ENCODE data around the gene ARHGAP32. TPM values are rescaled to one million over a fixed set of nuclear protein-coding genes. Genes with fewer than 3 reads are reported as not detected.
A peak's percentile ranks its signal among the peaks of the same experiment; 100 is the strongest.

ARHGAP32 gene
- total and polyA plus RNA-seq, 10 donors: 0.53 to 17.0 (median 10.2) TPM

DNA sequence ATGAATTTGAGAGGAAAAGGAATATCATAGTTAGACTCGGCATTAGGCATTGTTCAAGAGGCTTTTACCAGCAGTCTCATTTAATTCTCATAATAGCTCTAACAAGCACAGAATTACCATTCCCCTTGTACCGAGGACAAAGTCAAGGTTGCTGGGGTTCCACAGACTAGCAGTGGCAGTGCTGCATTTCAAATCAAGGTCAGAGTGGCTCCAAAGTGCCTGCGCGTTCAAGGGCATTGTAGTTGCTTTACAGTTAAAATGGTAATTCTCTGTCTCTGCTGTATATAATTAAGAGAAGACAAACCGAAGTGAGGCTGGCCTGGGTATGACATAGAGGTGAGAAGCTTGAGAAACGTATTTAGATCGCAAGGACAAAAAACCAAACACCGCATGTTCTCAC lies 209.1 kb downstream of the ARHGAP32 start:
- TF ChIP-seq POLR2AphosphoS5 (IDR thresholded peaks at IDR 0.05) (no peak), POLR2A (IDR thresholded peaks at IDR 0.05) (no peak)
- TF ChIP-seq, protein P1, sequence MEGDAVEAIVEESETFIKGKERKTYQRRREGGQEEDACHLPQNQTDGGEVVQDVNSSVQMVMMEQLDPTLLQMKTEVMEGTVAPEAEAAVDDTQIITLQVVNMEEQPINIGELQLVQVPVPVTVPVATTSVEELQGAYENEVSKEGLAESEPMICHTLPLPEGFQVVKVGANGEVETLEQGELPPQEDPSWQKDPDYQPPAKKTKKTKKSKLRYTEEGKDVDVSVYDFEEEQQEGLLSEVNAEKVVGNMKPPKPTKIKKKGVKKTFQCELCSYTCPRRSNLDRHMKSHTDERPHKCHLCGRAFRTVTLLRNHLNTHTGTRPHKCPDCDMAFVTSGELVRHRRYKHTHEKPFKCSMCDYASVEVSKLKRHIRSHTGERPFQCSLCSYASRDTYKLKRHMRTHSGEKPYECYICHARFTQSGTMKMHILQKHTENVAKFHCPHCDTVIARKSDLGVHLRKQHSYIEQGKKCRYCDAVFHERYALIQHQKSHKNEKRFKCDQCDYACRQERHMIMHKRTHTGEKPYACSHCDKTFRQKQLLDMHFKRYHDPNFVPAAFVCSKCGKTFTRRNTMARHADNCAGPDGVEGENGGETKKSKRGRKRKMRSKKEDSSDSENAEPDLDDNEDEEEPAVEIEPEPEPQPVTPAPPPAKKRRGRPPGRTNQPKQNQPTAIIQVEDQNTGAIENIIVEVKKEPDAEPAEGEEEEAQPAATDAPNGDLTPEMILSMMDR (IDR thresholded peaks at IDR 0.05 in 8 of 11, conservative IDR thresholded peaks at IDR 0.05 in 3 of 11): no peak
- H3K4me1 ChIP-seq: no peaks in the 10 kb centered on the region

DNA sequence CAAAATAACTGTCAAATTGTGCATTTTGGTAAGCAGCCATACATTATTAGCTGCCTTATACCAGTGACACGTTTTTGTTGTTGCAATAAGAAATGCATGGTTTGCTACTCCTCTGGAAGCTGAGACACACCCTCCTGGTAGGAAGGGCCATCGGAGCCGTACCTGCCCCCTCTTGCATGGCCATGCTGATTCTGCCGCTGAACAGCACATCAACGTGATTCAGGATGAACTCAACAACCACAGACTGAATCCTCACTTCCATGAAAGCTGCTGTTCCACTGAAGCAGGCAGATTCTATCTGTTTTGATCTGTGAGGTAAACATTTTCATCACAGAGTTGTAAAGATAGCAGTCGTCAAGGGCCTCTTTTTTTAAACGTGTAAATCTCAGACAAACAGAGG lies 210.9 kb downstream of the ARHGAP32 start:
- intact Hi-C loops (cut with DNase I; ENCODE audit: low total_unique reads): no loop called here
- no peaks in the 10 kb centered on the region for H3K4me1 ChIP-seq
- H3K27me3 ChIP-seq (replicated peaks in 1 of 7): no peaks in the 10 kb centered on the region
- H3K9me3 ChIP-seq: no peaks in the 10 kb centered on the region
- DNase-seq: no peak
- H3K36me3 ChIP-seq: peaks cover 0 to 30% (median 0%) of the 10 kb centered on the region in 6 donors
- H3K4me3 ChIP-seq: no peak overlapping the region
- TF ChIP-seq POLR2A (IDR thresholded peaks at IDR 0.05): no peak
- TF ChIP-seq POLR2AphosphoS5 (IDR thresholded peaks at IDR 0.05): no peak
- TF ChIP-seq, protein P1 (IDR thresholded peaks at IDR 0.05 in 8 of 11, conservative IDR thresholded peaks at IDR 0.05 in 3 of 11): no peak
- no peak overlapping the region for H3K27ac ChIP-seq
- 72 to 88% (median 81%) methylated on average over 7 of the region's 7 CpGs for WGBS, 5 donors

More for the DNA sequence above, 209.1 kb downstream of the ARHGAP32 start:
- H3K9me3 ChIP-seq: no peaks in the 10 kb centered on the region
- WGBS, 5 donors: 69 to 86% (median 73%) methylated on average over 8 of the region's 8 CpGs
- H3K27me3 ChIP-seq (replicated peaks in 1 of 7): no peaks in the 10 kb centered on the region
- intact Hi-C loops (cut with DNase I; ENCODE audit: low total_unique reads): no loop called here
- peak overlapping the region in 4 of 8 donors; percentile 37 to 55 (median 44) for H3K27ac ChIP-seq
- peaks cover 0 to 15% (median 0%) of the 10 kb centered on the region in 6 donors for H3K36me3 ChIP-seq
- no peak for DNase-seq
- no peak overlapping the region for H3K4me3 ChIP-seq

- 90 to 93% (median 92%) methylated on average over 13 of the region's 13 CpGs for WGBS, 5 donors
- peaks cover 0 to 64% (median 28%) of the 10 kb centered on the region in 6 donors for H3K36me3 ChIP-seq
- no peak overlapping the region for H3K4me3 ChIP-seq
- H3K27me3 ChIP-seq (replicated peaks in 1 of 7): no peaks in the 10 kb centered on the region
- peaks cover 0 to 5% (median 2%) of the 10 kb centered on the region in 6 donors for H3K4me1 ChIP-seq
- intact Hi-C loops (cut with DNase I; ENCODE audit: low total_unique reads): no loop called here
- TF ChIP-seq, protein P1 (IDR thresholded peaks at IDR 0.05 in 8 of 11, conservative IDR thresholded peaks at IDR 0.05 in 3 of 11): no peak
- TF ChIP-seq POLR2AphosphoS5 (IDR thresholded peaks at IDR 0.05): no peak
- no peak for TF ChIP-seq POLR2A (IDR thresholded peaks at IDR 0.05)
- no peak overlapping the region for H3K27ac ChIP-seq
- no peak for DNase-seq
- no peaks in the 10 kb centered on the region for H3K9me3 ChIP-seq
These were observed 221.4 kb downstream of the ARHGAP32 start for GRCh38 chr11:128970598-128971190.

GRCh38 chr11:128968916-128969315 lies 223.2 kb downstream of the ARHGAP32 start:
- intact Hi-C loops (cut with DNase I; ENCODE audit: low total_unique reads): no loop called here
- no peak for DNase-seq
- Histone ChIP-seq H3K9me3 (no peaks in the 10 kb centered on the region), H3K4me1 (peaks cover 0 to 23% (median 17%) of the 10 kb centered on the region in 6 donors), H3K4me3 (no peak overlapping the region), H3K27me3 (replicated peaks in 1 of 7) (no peaks in the 10 kb centered on the region), H3K36me3 (peaks cover 0 to 51% (median 20%) of the 10 kb centered on the region in 6 donors), H3K27ac (no peak overlapping the region)
- TF ChIP-seq POLR2AphosphoS5 (IDR thresholded peaks at IDR 0.05): no peak
- TF ChIP-seq, protein P1 (IDR thresholded peaks at IDR 0.05 in 8 of 11, conservative IDR thresholded peaks at IDR 0.05 in 3 of 11): no peak
- WGBS, 5 donors: 74 to 92% (median 79%) methylated on average over 9 of the region's 9 CpGs

All from spleen (tissue), 11 donors.